HCT116 (cell line): ENCODE data around the gene ATP6V1B1. TPM values are rescaled to one million over a fixed set of nuclear protein-coding genes. Genes with fewer than 3 reads are reported as not detected.

Source experiments
- ATAC-seq: fragments of 200-7000 bp; cut with Tn5 transposase; 2 replicates; pipeline ENCODE4 v1.9.1; 2020; ENCODE audit warnings: mild to moderate bottlenecking, moderate library complexity
- BruUV-seq: library from RNA; stranded (reverse); fragments of 400-500 nt; replicated peaks from 2 replicates; lab custom pipeline; 2021; lab: Mats Ljungman, UMichigan
- CTCF ChIA-PET: fragments of 300-600 bp; sonication (Branson Sonifier 250); formaldehyde crosslinking; loops from one replicate; lab custom pipeline; 2021; ENCODE audit warnings: antibody characterized with exemption; lab: Charles Lee
- POLR2A ChIA-PET: fragments of 300-600, 350-600 bp; sonication (Branson Sonifier 250); formaldehyde crosslinking; loops from one replicate; lab custom pipeline; 2021; ENCODE audit warnings: antibody characterized with exemption; lab: Charles Lee
- RAD21 ChIA-PET, 2 experiments: fragments of 300-600 bp; sonication (Branson Sonifier 250); formaldehyde crosslinking; loops; one replicate each; lab custom pipeline; 2023; ENCODE audit warnings: low total read pairs in 2 of 2; ENCODE audit not compliant: uncharacterized antibody in 2 of 2, unreplicated experiment in 2 of 2, low non-redundant PET in 1 of 2; lab: Charles Lee
- DNase-seq: peaks from one replicate; pipeline ENCODE4 v3.0.0-alpha.2; 2010; ENCODE audit warnings: low read depth, low spot score
- H2AFZ ChIP-seq: fragments of 200-600 bp; shearing (Covaris generic), sonication (generic); 2 replicates; pipeline ENCODE4 v1.6.1; 2017; ENCODE audit warnings: low read depth, mixed run types, mixed read lengths, antibody characterized with exemption, low read length; ENCODE audit not compliant: poor library complexity, severe bottlenecking
- H3K27ac ChIP-seq: 2 replicates; pipeline ENCODE4 v1.5.1; 2012; ENCODE audit warnings: low read depth, low read length
- H3K27me3 ChIP-seq: fragments of 200-600 bp; sonication (generic); 2 replicates; pipeline ENCODE4 v1.6.1; 2016; ENCODE audit warnings: mixed run types, low read length, mixed read lengths; ENCODE audit not compliant: insufficient read depth
- H3K36me3 ChIP-seq, 2 experiments: fragments of 200-500 bp in 1 of 2; fragments of 200-600 bp in 1 of 2; sonication (Bioruptor generic) in 1 of 2; sonication (generic) in 1 of 2; 2 replicates each; pipeline versions ENCODE4 v1.5.1 to v1.6.1; 2014 to 2016; ENCODE audit warnings: low read length in 2 of 2, inconsistent platforms in 1 of 2, mixed read lengths in 1 of 2, mixed run types in 1 of 2; ENCODE audit not compliant: insufficient read depth in 2 of 2, control insufficient read depth in 1 of 2
- H3K4me1 ChIP-seq, 2 experiments: fragments of 200-600 bp in 1 of 2; sonication (generic) in 1 of 2; 2 replicates each; pipeline versions ENCODE4 v1.5.1 to v1.6.1; 2012 to 2017; ENCODE audit warnings: low read length in 2 of 2, inconsistent platforms in 1 of 2, mild to moderate bottlenecking in 1 of 2, mixed read lengths in 1 of 2, mixed run types in 1 of 2, moderate library complexity in 1 of 2; ENCODE audit not compliant: insufficient read depth in 2 of 2, control insufficient read depth in 1 of 2
- H3K4me2 ChIP-seq: fragments of 200-600 bp; sonication (generic); 2 replicates; pipeline ENCODE4 v1.6.1; 2017; ENCODE audit warnings: mixed run types, low read length, mixed read lengths
- H3K4me3 ChIP-seq, 2 experiments: fragments of 200-600 bp in 1 of 2; sonication (generic) in 1 of 2; replicated peaks in 1 of 2; 2 replicates each; pipeline ENCODE4 v1.5.1; 2011 to 2016; ENCODE audit warnings: low read length in 2 of 2, control low read depth in 1 of 2, low read depth in 1 of 2, mild to moderate bottlenecking in 1 of 2, mixed read lengths in 1 of 2, mixed run types in 1 of 2
- H3K79me2 ChIP-seq: fragments of 200-600 bp; sonication (generic); 2 replicates; pipeline ENCODE4 v1.6.1; 2017; ENCODE audit warnings: mild to moderate bottlenecking, mixed run types, low read length, moderate library complexity, mixed read lengths; ENCODE audit not compliant: insufficient read depth
- H3K9ac ChIP-seq: fragments of 200-600 bp; sonication (generic); 2 replicates; pipeline ENCODE4 v1.6.1; 2016; ENCODE audit warnings: low read length, mixed read lengths
- H3K9me2 ChIP-seq: fragments of 200-600 bp; sonication (generic), shearing (Covaris generic); 2 replicates; pipeline ENCODE4 v1.6.1; 2017; ENCODE audit warnings: mixed run types, mild to moderate bottlenecking, moderate library complexity; ENCODE audit not compliant: insufficient read depth
- H3K9me3 ChIP-seq, 2 experiments: fragments of 200-500 bp in 1 of 2; fragments of 200-600 bp in 1 of 2; sonication (Bioruptor generic) in 1 of 2; sonication (generic) in 1 of 2; 2 replicates each; pipeline ENCODE4 v1.6.1; 2014 to 2017; ENCODE audit warnings: low read length in 2 of 2, mixed read lengths in 2 of 2, inconsistent platforms in 1 of 2, low read depth in 1 of 2, mild to moderate bottlenecking in 1 of 2, mixed run types in 1 of 2, moderate library complexity in 1 of 2; ENCODE audit not compliant: control insufficient read depth in 1 of 2, insufficient read depth in 1 of 2
- H4K20me1 ChIP-seq: fragments of 200-600 bp; sonication (generic), shearing (Covaris generic); 2 replicates; pipeline ENCODE4 v1.6.1; 2017; ENCODE audit warnings: mixed run types, mild to moderate bottlenecking, moderate library complexity; ENCODE audit not compliant: insufficient read depth
- CBX3 ChIP-seq: IDR thresholded peaks from 2 replicates; pipeline ENCODE4 v1.6.1; 2012; ENCODE audit warnings: low read depth
- CEBPB ChIP-seq: IDR thresholded peaks from 2 replicates; pipeline ENCODE4 v1.6.1; 2012; ENCODE audit warnings: low read depth
- EGR1 ChIP-seq: IDR thresholded peaks from 2 replicates; pipeline ENCODE4 v1.6.1; 2012; ENCODE audit warnings: low read depth
- ELF1 ChIP-seq: IDR thresholded peaks from 2 replicates; pipeline ENCODE4 v1.6.1; 2012; ENCODE audit warnings: low read depth, borderline replicate concordance
- EZH2 ChIP-seq: fragments of 200-600 bp; sonication (generic); IDR thresholded peaks from 2 replicates; pipeline ENCODE4 v1.6.1; 2017; ENCODE audit warnings: antibody characterized with exemption, mixed run types
- JUND ChIP-seq: IDR thresholded peaks from 2 replicates; pipeline ENCODE4 v1.6.1; 2012
- POLR2A ChIP-seq: IDR thresholded peaks from 2 replicates; pipeline ENCODE4 v1.7.0; 2011; ENCODE audit warnings: borderline replicate concordance; ENCODE audit not compliant: insufficient read depth, insufficient read length; ENCODE audit errors: extremely low read depth
- POLR2AphosphoS5 ChIP-seq: IDR thresholded peaks from 2 replicates; pipeline ENCODE4 v1.6.1; 2011; ENCODE audit warnings: mild to moderate bottlenecking, low read depth, low read length, moderate library complexity
- RAD21 ChIP-seq: IDR thresholded peaks from 2 replicates; pipeline ENCODE4 v1.6.1; 2012; ENCODE audit warnings: low read depth, mild to moderate bottlenecking
- SIN3A ChIP-seq: IDR thresholded peaks from 2 replicates; pipeline ENCODE4 v1.6.1; 2012; ENCODE audit warnings: low read depth
- SRF ChIP-seq: IDR thresholded peaks from 2 replicates; pipeline ENCODE4 v1.6.1; 2012; ENCODE audit warnings: low read depth
- TCF7L2 ChIP-seq: IDR thresholded peaks from 2 replicates; pipeline ENCODE4 v1.7.0; 2011; ENCODE audit warnings: borderline replicate concordance, inconsistent platforms; ENCODE audit not compliant: insufficient read depth, insufficient read length; ENCODE audit errors: extremely low read depth
- YY1 ChIP-seq: IDR thresholded peaks from 2 replicates; pipeline ENCODE4 v1.6.1; 2011; ENCODE audit warnings: low read length, low read depth, moderate library complexity, mild to moderate bottlenecking; ENCODE audit not compliant: insufficient replicate concordance; ENCODE audit errors: extremely low read depth
- ZFX ChIP-seq: fragments of 450-650 bp; IDR thresholded peaks from 2 replicates; pipeline ENCODE4 v1.6.1; 2017
- intact Hi-C: fragments of 100-400 bp; cut with micrococcal nuclease; formaldehyde crosslinking; loops from 2 replicates; pipeline ENCODE4 v1.10.0; 2022
- total RNA-seq: library from RNA; stranded (reverse); gene quantifications from one replicate; pipeline ENCODE4 v1.2.1, GENCODE V29; 2021; ENCODE audit not compliant: unreplicated experiment
- TF ChIP-seq, protein P1 (sequence below), 3 experiments: fragments of 200-600 bp in 1 of 3; sonication (generic) in 1 of 3; IDR thresholded peaks in 2 of 3; conservative IDR thresholded peaks in 1 of 3; 2 replicates each; pipeline ENCODE4 v1.5.1; 2012 to 2017; ENCODE audit warnings: low read depth in 2 of 3, low read length in 2 of 3, antibody characterized with exemption in 1 of 3, borderline replicate concordance in 1 of 3, control low read depth in 1 of 3, mild to moderate bottlenecking in 1 of 3, mixed read lengths in 1 of 3, mixed run types in 1 of 3, moderate library complexity in 1 of 3; ENCODE audit not compliant: insufficient read depth in 1 of 3
- TF ChIP-seq, protein P2 (sequence below): IDR thresholded peaks from 2 replicates; pipeline ENCODE4 v1.6.1; 2012
- TF ChIP-seq, protein P3 (sequence below): IDR thresholded peaks from 2 replicates; pipeline ENCODE4 v1.6.1; 2012; ENCODE audit warnings: low read depth

Gene ATP6V1B1
- total RNA-seq, 1 experiment from 2014 or later: 0.74 TPM

DNA sequence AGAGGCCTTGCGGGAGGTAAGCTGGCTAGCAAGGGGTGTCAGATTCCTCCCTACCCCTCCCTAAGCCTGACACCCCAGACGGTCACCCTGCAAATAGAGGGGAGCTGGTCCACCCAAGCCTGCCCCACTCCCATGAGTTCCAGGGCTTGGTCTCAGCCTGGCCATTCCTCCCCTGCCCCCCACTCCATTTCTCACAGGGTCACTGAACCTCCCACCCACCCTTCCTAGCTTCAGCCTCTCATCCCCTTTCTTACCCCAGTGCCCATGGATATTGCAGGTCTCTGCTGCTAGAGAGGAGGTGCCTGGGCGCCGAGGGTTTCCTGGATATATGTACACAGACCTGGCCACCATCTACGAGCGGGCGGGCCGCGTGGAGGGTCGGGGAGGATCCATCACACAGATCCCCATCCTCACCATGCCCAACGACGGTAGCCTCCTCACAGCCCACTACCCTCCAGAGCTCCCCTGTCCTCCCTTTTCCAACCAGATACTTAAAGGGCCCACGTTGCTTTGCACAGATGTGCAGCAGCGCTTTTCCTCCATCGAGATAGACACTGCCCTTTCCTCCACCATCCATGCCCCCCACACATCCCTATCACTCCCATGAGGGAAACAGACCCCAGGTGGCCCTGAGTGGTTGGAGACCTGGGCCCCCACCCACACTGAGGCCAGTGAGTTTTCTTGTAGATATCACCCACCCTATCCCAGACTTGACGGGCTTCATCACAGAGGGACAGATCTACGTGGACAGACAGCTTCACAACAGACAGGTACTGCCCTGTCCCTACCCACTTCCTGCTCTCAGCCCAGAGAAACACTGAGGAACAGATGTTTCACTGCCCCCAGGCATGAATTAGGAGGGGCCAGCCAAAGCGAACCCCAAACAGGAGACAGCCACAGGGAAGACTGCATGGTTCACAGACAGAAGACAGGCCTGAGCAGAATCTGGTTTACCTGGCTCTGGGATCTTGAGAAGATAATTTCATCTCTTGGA lies 27.5 kb downstream of the ATP6V1B1 start (continued):
- TF ChIP-seq, protein P1, sequence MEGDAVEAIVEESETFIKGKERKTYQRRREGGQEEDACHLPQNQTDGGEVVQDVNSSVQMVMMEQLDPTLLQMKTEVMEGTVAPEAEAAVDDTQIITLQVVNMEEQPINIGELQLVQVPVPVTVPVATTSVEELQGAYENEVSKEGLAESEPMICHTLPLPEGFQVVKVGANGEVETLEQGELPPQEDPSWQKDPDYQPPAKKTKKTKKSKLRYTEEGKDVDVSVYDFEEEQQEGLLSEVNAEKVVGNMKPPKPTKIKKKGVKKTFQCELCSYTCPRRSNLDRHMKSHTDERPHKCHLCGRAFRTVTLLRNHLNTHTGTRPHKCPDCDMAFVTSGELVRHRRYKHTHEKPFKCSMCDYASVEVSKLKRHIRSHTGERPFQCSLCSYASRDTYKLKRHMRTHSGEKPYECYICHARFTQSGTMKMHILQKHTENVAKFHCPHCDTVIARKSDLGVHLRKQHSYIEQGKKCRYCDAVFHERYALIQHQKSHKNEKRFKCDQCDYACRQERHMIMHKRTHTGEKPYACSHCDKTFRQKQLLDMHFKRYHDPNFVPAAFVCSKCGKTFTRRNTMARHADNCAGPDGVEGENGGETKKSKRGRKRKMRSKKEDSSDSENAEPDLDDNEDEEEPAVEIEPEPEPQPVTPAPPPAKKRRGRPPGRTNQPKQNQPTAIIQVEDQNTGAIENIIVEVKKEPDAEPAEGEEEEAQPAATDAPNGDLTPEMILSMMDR (IDR thresholded peaks at IDR 0.05 in 2 of 3, conservative IDR thresholded peaks at IDR 0.05 in 1 of 3; ENCODE audit: borderline replicate concordance in 1 of 3, insufficient read depth in 1 of 3, low read depth in 2 of 3, low read length in 2 of 3): no peak
- TF ChIP-seq EZH2 (no peak), POLR2AphosphoS5 (no peak), POLR2A (no peak), SIN3A (no peak), ELF1 (no peak), JUND (no peak)
- TF ChIP-seq, protein P2, sequence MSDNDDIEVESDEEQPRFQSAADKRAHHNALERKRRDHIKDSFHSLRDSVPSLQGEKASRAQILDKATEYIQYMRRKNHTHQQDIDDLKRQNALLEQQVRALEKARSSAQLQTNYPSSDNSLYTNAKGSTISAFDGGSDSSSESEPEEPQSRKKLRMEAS: no peak

DNA sequence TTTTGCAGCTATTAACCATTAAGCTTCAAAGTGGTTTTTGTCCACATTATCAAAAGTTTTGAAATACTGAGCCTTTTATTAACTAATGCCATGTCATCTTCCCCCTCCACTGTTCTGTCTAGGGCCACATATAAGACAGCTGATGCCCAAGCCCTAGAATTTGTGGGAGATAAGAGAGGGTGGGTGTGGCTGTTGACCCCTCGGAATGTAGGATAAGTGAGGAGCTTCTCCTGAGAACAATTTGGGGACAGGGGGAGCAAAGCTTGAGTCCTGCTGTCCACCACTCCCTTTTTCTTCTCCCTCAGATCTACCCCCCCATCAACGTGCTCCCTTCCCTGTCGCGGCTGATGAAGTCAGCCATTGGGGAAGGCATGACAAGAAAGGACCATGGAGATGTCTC lies 28.4 kb downstream of the ATP6V1B1 start:
- Histone ChIP-seq H4K20me1 (no peaks in the 10 kb centered on the region), H3K4me3 (no peak overlapping the region), H3K9me3 (no peaks in the 10 kb centered on the region), H3K27me3 (no peaks in the 10 kb centered on the region), H3K79me2 (no peaks in the 10 kb centered on the region), H3K9ac (no peak overlapping the region), H3K9me2 (no peaks in the 10 kb centered on the region), H3K4me2 (no peak overlapping the region), H3K36me3 (no peaks in the 10 kb centered on the region), H2AFZ (no peak overlapping the region), H3K4me1 (peaks cover 4 to 12% of the 10 kb centered on the region in 2 experiments; a peak in 3 of 4 replicates), H3K27ac (no peak overlapping the region)
- ChIA-PET POLR2A (interaction anchor here (0.7 kb wide), 1 partner anchor 21 kb away, joined by 4 read pairs; no protein-coding TSS in a partner anchor), CTCF (interaction anchor here (0.6 to 4.0 kb wide), 5 partner anchors 10 to 175 kb away, joined by 3 to 26 read pairs (median 3); no protein-coding TSS in a partner anchor), RAD21 (no interaction called here)
- no peak for ATAC-seq
- BruUV-seq: no TSS peak
- intact Hi-C loops: no loop called here
- no peak for DNase-seq
- no peak for TF ChIP-seq SIN3A
- no peak for TF ChIP-seq CBX3
- no peak for TF ChIP-seq TCF7L2
- TF ChIP-seq YY1: no peak
- TF ChIP-seq CEBPB: no peak
- TF ChIP-seq EGR1: no peak
- no peak for TF ChIP-seq SRF
- TF ChIP-seq JUND: no peak
- no peak for TF ChIP-seq EZH2
- TF ChIP-seq, protein P2: no peak
- TF ChIP-seq, protein P3, sequence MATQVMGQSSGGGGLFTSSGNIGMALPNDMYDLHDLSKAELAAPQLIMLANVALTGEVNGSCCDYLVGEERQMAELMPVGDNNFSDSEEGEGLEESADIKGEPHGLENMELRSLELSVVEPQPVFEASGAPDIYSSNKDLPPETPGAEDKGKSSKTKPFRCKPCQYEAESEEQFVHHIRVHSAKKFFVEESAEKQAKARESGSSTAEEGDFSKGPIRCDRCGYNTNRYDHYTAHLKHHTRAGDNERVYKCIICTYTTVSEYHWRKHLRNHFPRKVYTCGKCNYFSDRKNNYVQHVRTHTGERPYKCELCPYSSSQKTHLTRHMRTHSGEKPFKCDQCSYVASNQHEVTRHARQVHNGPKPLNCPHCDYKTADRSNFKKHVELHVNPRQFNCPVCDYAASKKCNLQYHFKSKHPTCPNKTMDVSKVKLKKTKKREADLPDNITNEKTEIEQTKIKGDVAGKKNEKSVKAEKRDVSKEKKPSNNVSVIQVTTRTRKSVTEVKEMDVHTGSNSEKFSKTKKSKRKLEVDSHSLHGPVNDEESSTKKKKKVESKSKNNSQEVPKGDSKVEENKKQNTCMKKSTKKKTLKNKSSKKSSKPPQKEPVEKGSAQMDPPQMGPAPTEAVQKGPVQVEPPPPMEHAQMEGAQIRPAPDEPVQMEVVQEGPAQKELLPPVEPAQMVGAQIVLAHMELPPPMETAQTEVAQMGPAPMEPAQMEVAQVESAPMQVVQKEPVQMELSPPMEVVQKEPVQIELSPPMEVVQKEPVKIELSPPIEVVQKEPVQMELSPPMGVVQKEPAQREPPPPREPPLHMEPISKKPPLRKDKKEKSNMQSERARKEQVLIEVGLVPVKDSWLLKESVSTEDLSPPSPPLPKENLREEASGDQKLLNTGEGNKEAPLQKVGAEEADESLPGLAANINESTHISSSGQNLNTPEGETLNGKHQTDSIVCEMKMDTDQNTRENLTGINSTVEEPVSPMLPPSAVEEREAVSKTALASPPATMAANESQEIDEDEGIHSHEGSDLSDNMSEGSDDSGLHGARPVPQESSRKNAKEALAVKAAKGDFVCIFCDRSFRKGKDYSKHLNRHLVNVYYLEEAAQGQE: no peak
- TF ChIP-seq POLR2AphosphoS5: no peak
- TF ChIP-seq ZFX: no peak
- TF ChIP-seq RAD21: no peak
